Suprapubic skin (tissue), 3 donors: ENCODE data around the gene BMP2K.

ENCODE experiments used
- CTCF ChIP-seq, 2 donors: fragments of 200-600 bp in 1 of 2; fragments of 450-650 bp in 1 of 2; sonication (generic) in 1 of 2; IDR thresholded peaks; one replicate each; pipeline ENCODE4 v1.5.1; 2016 to 2019; ENCODE audit warnings: antibody characterized with exemption in 2 of 2, mild to moderate bottlenecking in 1 of 2, moderate library complexity in 1 of 2
- EP300 ChIP-seq: sonication (generic); formaldehyde crosslinking; IDR thresholded peaks from one replicate; pipeline ENCODE4 v1.6.1; 2017; ENCODE audit warnings: antibody characterized with exemption
- POLR2A ChIP-seq, 2 donors: fragments of 450-650 bp; IDR thresholded peaks; one replicate each; pipeline ENCODE4 v1.6.1; 2017; ENCODE audit warnings: antibody characterized with exemption in 2 of 2, mild to moderate bottlenecking in 2 of 2, moderate library complexity in 2 of 2

- TF ChIP-seq CTCF (IDR thresholded peaks at IDR 0.05): no peak
- no peak for TF ChIP-seq POLR2A (IDR thresholded peaks at IDR 0.05)
- no peak for TF ChIP-seq EP300
Observed at GRCh38 chr4:78953769-78954666, 177.9 kb downstream of the BMP2K start.
